ENCODE measurements around the gene ACTR2. TPM values are rescaled to one million over a fixed set of nuclear protein-coding genes. Genes with fewer than 3 reads are reported as not detected.

The ACTR2 gene
- total RNA-seq, 1 experiment from 2014 or later: 347 TPM

GRCh38 chr2:65199891-65200290 lies 27.7 kb upstream of the ACTR2 start:
- CTCF ChIA-PET: no interaction called here
- TF ChIP-seq CTCF (IDR thresholded peaks at IDR 0.05): no peak
- no peak for TF ChIP-seq TCF7L2 (IDR thresholded peaks at IDR 0.05; ENCODE audit: low read depth, low read length)
- no peak for TF ChIP-seq SIN3A (IDR thresholded peaks at IDR 0.05; ENCODE audit: borderline replicate concordance, insufficient read depth, low read depth, low read length)
- no peak for TF ChIP-seq REST (IDR thresholded peaks at IDR 0.05; ENCODE audit: insufficient read depth in 1 of 2, low read depth in 2 of 2, low read length in 1 of 2)
- no peak for TF ChIP-seq POLR2AphosphoS5 (IDR thresholded peaks at IDR 0.05; ENCODE audit: low read depth, low read length)
- DNase-seq (ENCODE audit: low read depth, low spot score) (no peak), ATAC-seq (no peak)
- in situ Hi-C loops (cut with HindIII; ENCODE audit: low pct_unique_long_range_greater_than_20kb, low sequenced_read_pairs): no loop called here
- H3K4me1 ChIP-seq (ENCODE audit: control insufficient read depth, insufficient read depth, low read length): no peaks in the 10 kb centered on the region
- no TSS peak for BruUV-seq (replicated peaks)
- no peaks in the 10 kb centered on the region for H3K36me3 ChIP-seq (ENCODE audit: control insufficient read depth, insufficient read depth, low read length)
- intact Hi-C loops (cut with micrococcal nuclease; ENCODE audit: unreplicated experiment): no loop called here
- peaks cover 4% of the 10 kb centered on the region for H3K27me3 ChIP-seq (ENCODE audit: control insufficient read depth, insufficient read depth, low read length)
- POLR2A ChIA-PET: interaction anchor here (0.5 kb wide), 1 partner anchor 9 kb away, joined by 10 read pairs; no protein-coding TSS in a partner anchor
- no peaks in the 10 kb centered on the region for H3K9me3 ChIP-seq (ENCODE audit: control insufficient read depth, insufficient read depth, low read depth, low read length)
- no peak overlapping the region for H3K27ac ChIP-seq (ENCODE audit: low read length)
- no peak overlapping the region for H3K4me3 ChIP-seq (ENCODE audit: low read depth in 2 of 2, low read length in 2 of 2)

GRCh38 chr2:65204461-65205210 lies 23.0 kb upstream of the ACTR2 start:
- H3K4me1 ChIP-seq (ENCODE audit: control insufficient read depth, insufficient read depth, low read length): no peaks in the 10 kb centered on the region
- no peaks in the 10 kb centered on the region for H3K36me3 ChIP-seq (ENCODE audit: control insufficient read depth, insufficient read depth, low read length)
- peak overlapping the region in 1 of 2 experiments; percentile 21; a peak in 2 of 4 replicates for H3K4me3 ChIP-seq (ENCODE audit: low read depth in 2 of 2, low read length in 2 of 2)
- ATAC-seq (no peak), DNase-seq (ENCODE audit: low read depth, low spot score) (no peak)
- BruUV-seq (replicated peaks): no TSS peak
- H3K27ac ChIP-seq (ENCODE audit: low read length): no peak overlapping the region
- CTCF ChIA-PET: no interaction called here
- H3K9me3 ChIP-seq (ENCODE audit: control insufficient read depth, insufficient read depth, low read depth, low read length): no peaks in the 10 kb centered on the region
- in situ Hi-C loops (cut with HindIII; ENCODE audit: low pct_unique_long_range_greater_than_20kb, low sequenced_read_pairs): no loop called here
- POLR2A ChIA-PET: no interaction called here
- TF ChIP-seq REST (IDR thresholded peaks at IDR 0.05; ENCODE audit: insufficient read depth in 1 of 2, low read depth in 2 of 2, low read length in 1 of 2) (no peak), TCF7L2 (IDR thresholded peaks at IDR 0.05; ENCODE audit: low read depth, low read length) (no peak), POLR2AphosphoS5 (IDR thresholded peaks at IDR 0.05; ENCODE audit: low read depth, low read length) (no peak), SIN3A (IDR thresholded peaks at IDR 0.05; ENCODE audit: borderline replicate concordance, insufficient read depth, low read depth, low read length) (no peak), CTCF (IDR thresholded peaks at IDR 0.05) (no peak)
- intact Hi-C loops (cut with micrococcal nuclease; ENCODE audit: unreplicated experiment): no loop called here
- H3K27me3 ChIP-seq (ENCODE audit: control insufficient read depth, insufficient read depth, low read length): peaks cover 4% of the 10 kb centered on the region
